ENCODE measurements around the gene VAPB. TPM values are rescaled to one million over a fixed set of nuclear protein-coding genes. Genes with fewer than 3 reads are reported as not detected.

VAPB gene
- polyA plus RNA-seq, 3 donors: 8.5 to 14.3 (median 10.1) TPM

- Histone ChIP-seq H3K4me1 (ENCODE audit: control insufficient read depth in 1 of 2, insufficient read depth in 2 of 2, low read length in 2 of 2) (no peaks in the 10 kb centered on the region), H3K9ac (ENCODE audit: insufficient read depth, low read length, poor library complexity, severe bottlenecking) (no peak overlapping the region), H3K27me3 (ENCODE audit: control insufficient read depth in 2 of 2, insufficient read depth in 2 of 2, low read length in 2 of 2) (no peaks in the 10 kb centered on the region), H3K9me3 (replicated peaks in 1 of 2; ENCODE audit: control insufficient read depth in 1 of 2, insufficient read depth in 1 of 2, low read length in 2 of 2) (no peaks in the 10 kb centered on the region), H4K20me1 (ENCODE audit: insufficient read depth, low read length) (peaks cover 13% of the 10 kb centered on the region), H3K4me3 (replicated peaks in 1 of 3; ENCODE audit: low read depth in 2 of 3, low read length in 3 of 3) (no peak overlapping the region), H3K79me2 (ENCODE audit: insufficient read depth, low read length) (no peaks in the 10 kb centered on the region), H3K4me2 (replicated peaks; ENCODE audit: extremely low read depth, low read length, poor library complexity, severe bottlenecking) (no peak overlapping the region), H2AFZ (ENCODE audit: insufficient read depth, low read depth, low read length, poor library complexity, severe bottlenecking) (no peak overlapping the region), H3K36me3 (replicated peaks in 1 of 2; ENCODE audit: control insufficient read depth in 1 of 2, insufficient read depth in 2 of 2, low read length in 2 of 2) (peaks cover 34 to 78% of the 10 kb centered on the region in 2 donors), H3K27ac (ENCODE audit: low read depth in 1 of 2, low read length in 2 of 2) (no peak overlapping the region)
- no peak overlapping the region for H3K27ac Mint-ChIP-seq
- H3K9me3 Mint-ChIP-seq: peaks cover 0 to 2% (median 0%) of the 10 kb centered on the region in 7 donors
- H3K27me3 Mint-ChIP-seq (ENCODE audit: low read depth in 3 of 3): no peaks in the 10 kb centered on the region
- peaks cover 57 to 62% of the 10 kb centered on the region in 2 donors for H3K36me3 Mint-ChIP-seq
- WGBS (ENCODE audit: insufficient coverage): 100% methylated on average over 1 of the region's 4 CpGs
- intact Hi-C loops (cut with micrococcal nuclease): loop anchor here (5.0 to 10.0 kb wide), 2 partner anchors 212 to 214 kb away; no protein-coding TSS in a partner anchor
- TF ChIP-seq, protein P1, sequence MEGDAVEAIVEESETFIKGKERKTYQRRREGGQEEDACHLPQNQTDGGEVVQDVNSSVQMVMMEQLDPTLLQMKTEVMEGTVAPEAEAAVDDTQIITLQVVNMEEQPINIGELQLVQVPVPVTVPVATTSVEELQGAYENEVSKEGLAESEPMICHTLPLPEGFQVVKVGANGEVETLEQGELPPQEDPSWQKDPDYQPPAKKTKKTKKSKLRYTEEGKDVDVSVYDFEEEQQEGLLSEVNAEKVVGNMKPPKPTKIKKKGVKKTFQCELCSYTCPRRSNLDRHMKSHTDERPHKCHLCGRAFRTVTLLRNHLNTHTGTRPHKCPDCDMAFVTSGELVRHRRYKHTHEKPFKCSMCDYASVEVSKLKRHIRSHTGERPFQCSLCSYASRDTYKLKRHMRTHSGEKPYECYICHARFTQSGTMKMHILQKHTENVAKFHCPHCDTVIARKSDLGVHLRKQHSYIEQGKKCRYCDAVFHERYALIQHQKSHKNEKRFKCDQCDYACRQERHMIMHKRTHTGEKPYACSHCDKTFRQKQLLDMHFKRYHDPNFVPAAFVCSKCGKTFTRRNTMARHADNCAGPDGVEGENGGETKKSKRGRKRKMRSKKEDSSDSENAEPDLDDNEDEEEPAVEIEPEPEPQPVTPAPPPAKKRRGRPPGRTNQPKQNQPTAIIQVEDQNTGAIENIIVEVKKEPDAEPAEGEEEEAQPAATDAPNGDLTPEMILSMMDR (IDR thresholded peaks at IDR 0.05): no peak
- H3K4me1 Mint-ChIP-seq: no peaks in the 10 kb centered on the region
- no peak overlapping the region for H3K4me3 Mint-ChIP-seq
- no peak for DNase-seq
Measured at GRCh38 chr20:58448958-58449357, 59.9 kb downstream of the VAPB start.

DNA sequence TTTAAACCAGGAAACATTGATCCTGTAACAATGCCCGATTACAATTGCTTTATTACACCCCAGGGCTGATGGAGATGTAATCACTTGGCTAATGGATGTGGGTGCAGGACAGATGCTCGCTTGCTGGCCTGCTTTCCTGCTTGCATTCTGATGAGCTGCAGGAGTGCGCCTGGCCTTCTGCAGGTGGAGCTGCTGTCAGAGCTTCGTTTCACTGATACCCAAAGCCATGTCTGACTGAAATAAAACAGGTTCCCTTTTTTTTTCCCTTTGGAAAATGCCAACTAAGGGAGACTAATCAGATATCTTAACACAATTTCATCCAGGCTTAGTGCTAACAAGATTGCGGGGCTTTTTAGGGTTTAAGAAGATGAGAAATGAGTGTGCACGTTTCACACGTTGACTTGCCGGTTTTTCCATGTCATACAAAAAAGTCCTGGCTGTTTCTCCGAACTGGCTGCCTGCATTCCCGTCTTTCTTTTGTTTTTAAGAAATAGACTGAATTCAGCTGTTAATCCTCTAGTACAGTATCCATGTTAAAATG is 60.7 kb downstream of the VAPB start:
- H3K4me1 ChIP-seq (ENCODE audit: control insufficient read depth in 1 of 2, insufficient read depth in 2 of 2, low read length in 2 of 2): no peaks in the 10 kb centered on the region
- 86% methylated on average over 4 of the region's 10 CpGs for WGBS (ENCODE audit: insufficient coverage)
- no peaks in the 10 kb centered on the region for H3K4me1 Mint-ChIP-seq
- H2AFZ ChIP-seq (ENCODE audit: insufficient read depth, low read depth, low read length, poor library complexity, severe bottlenecking): no peak overlapping the region
- H3K36me3 ChIP-seq (replicated peaks in 1 of 2; ENCODE audit: control insufficient read depth in 1 of 2, insufficient read depth in 2 of 2, low read length in 2 of 2): peaks cover 27 to 70% of the 10 kb centered on the region in 2 donors
- H3K27me3 ChIP-seq (ENCODE audit: control insufficient read depth in 2 of 2, insufficient read depth in 2 of 2, low read length in 2 of 2): no peaks in the 10 kb centered on the region
- no peak overlapping the region for H3K27ac ChIP-seq (ENCODE audit: low read depth in 1 of 2, low read length in 2 of 2)
- H3K9ac ChIP-seq (ENCODE audit: insufficient read depth, low read length, poor library complexity, severe bottlenecking): no peak overlapping the region
- no peaks in the 10 kb centered on the region for H3K79me2 ChIP-seq (ENCODE audit: insufficient read depth, low read length)
- H3K4me3 ChIP-seq (replicated peaks in 1 of 3; ENCODE audit: low read depth in 2 of 3, low read length in 3 of 3): no peak overlapping the region
- DNase-seq: no peak
- no peaks in the 10 kb centered on the region for H3K9me3 ChIP-seq (replicated peaks in 1 of 2; ENCODE audit: control insufficient read depth in 1 of 2, insufficient read depth in 1 of 2, low read length in 2 of 2)
- peaks cover 9% of the 10 kb centered on the region for H4K20me1 ChIP-seq (ENCODE audit: insufficient read depth, low read length)
- H3K27me3 Mint-ChIP-seq (ENCODE audit: low read depth in 3 of 3): no peaks in the 10 kb centered on the region
- intact Hi-C loops (cut with micrococcal nuclease): loop anchor here (5.0 to 10.0 kb wide), 2 partner anchors 212 to 215 kb away; no protein-coding TSS in a partner anchor
- no peak overlapping the region for H3K27ac Mint-ChIP-seq
- H3K9me3 Mint-ChIP-seq: peaks cover 0 to 3% (median 2%) of the 10 kb centered on the region in 7 donors
- H3K4me3 Mint-ChIP-seq: no peak overlapping the region
- TF ChIP-seq, protein P1 (IDR thresholded peaks at IDR 0.05): no peak
- H3K36me3 Mint-ChIP-seq: peaks cover 51 to 58% of the 10 kb centered on the region in 2 donors
- H3K4me2 ChIP-seq (replicated peaks; ENCODE audit: extremely low read depth, low read length, poor library complexity, severe bottlenecking): no peak overlapping the region

Data from CD14-positive monocyte (primary cell).